GM12878 (cell line): ENCODE results near the gene ATRN. TPM values are rescaled to one million over a fixed set of nuclear protein-coding genes. Genes with fewer than 3 reads are reported as not detected.

Source experiments
- ATF2 ChIP-seq: IDR thresholded peaks from 2 replicates; pipeline ENCODE4 v1.6.1; 2012; ENCODE audit warnings: low read length, inconsistent platforms
- CHD1 ChIP-seq: IDR thresholded peaks from 2 replicates; pipeline ENCODE4 v1.6.1; 2012; ENCODE audit warnings: low read depth, low read length, improper control_type of control experiment
- FOXK2 ChIP-seq: fragments of 450-650 bp; IDR thresholded peaks from 2 replicates; pipeline ENCODE4 v1.6.1; 2017; ENCODE audit warnings: mild to moderate bottlenecking, moderate library complexity
- HDAC2 ChIP-seq: fragments of 200-600 bp; sonication (generic); IDR thresholded peaks from 2 replicates; pipeline ENCODE4 v1.6.1; 2017
- HDAC6 ChIP-seq: fragments of 200-600 bp; sonication (generic); IDR thresholded peaks from one replicate; pipeline ENCODE4 v1.8.0; 2017; ENCODE audit warnings: antibody characterized with exemption; ENCODE audit not compliant: unreplicated experiment
- IRF3 ChIP-seq: fragments of 450-650 bp; IDR thresholded peaks from 2 replicates; pipeline ENCODE4 v1.6.1; 2014; ENCODE audit warnings: mild to moderate bottlenecking
- JUND ChIP-seq: IDR thresholded peaks from 2 replicates; pipeline ENCODE4 v1.6.1; 2012; ENCODE audit warnings: low read depth, mild to moderate bottlenecking, low read length, improper control_type of control experiment, moderate library complexity
- KLF5 ChIP-seq: fragments of 450-650 bp; IDR thresholded peaks from 2 replicates; pipeline ENCODE4 v1.6.1; 2014; ENCODE audit warnings: mild to moderate bottlenecking; ENCODE audit not compliant: partially characterized antibody
- MTA3 ChIP-seq: IDR thresholded peaks from 2 replicates; pipeline ENCODE4 v1.6.1; 2012; ENCODE audit warnings: low read length, inconsistent platforms, borderline replicate concordance
- NFIC ChIP-seq: IDR thresholded peaks from 2 replicates; pipeline ENCODE4 v1.6.1; 2012; ENCODE audit warnings: low read depth, mild to moderate bottlenecking, inconsistent platforms, low read length, moderate library complexity
- NR2F1 ChIP-seq: fragments of 450-650 bp; conservative IDR thresholded peaks from 2 replicates; pipeline ENCODE4 v1.6.1; 2017; ENCODE audit warnings: mild to moderate bottlenecking
- POLR2AphosphoS5 ChIP-seq: IDR thresholded peaks from 2 replicates; pipeline ENCODE4 v1.6.1; 2011; ENCODE audit warnings: mild to moderate bottlenecking, low read length, inconsistent platforms
- RAD51 ChIP-seq: fragments of 450-650 bp; IDR thresholded peaks from 2 replicates; pipeline ENCODE4 v1.6.1; 2016; ENCODE audit warnings: moderate library complexity, mild to moderate bottlenecking, inconsistent platforms
- RFX5 ChIP-seq: IDR thresholded peaks from 2 replicates; pipeline ENCODE4 v1.6.1; 2011; ENCODE audit warnings: low read depth, low read length, improper control_type of control experiment
- RUNX3 ChIP-seq: IDR thresholded peaks from 2 replicates; pipeline ENCODE4 v1.6.1; 2012; ENCODE audit warnings: low read length, inconsistent platforms
- SPI1 ChIP-seq: IDR thresholded peaks from 2 replicates; pipeline ENCODE4 v1.6.1; 2011; ENCODE audit warnings: low read depth, mild to moderate bottlenecking, low read length, moderate library complexity, borderline replicate concordance; ENCODE audit not compliant: insufficient read depth
- TARDBP ChIP-seq: IDR thresholded peaks from 2 replicates; pipeline ENCODE4 v1.6.1; 2016; ENCODE audit warnings: borderline replicate concordance
- YBX1 ChIP-seq: fragments of 450-650 bp; IDR thresholded peaks from 2 replicates; pipeline ENCODE4 v1.6.1; 2016; ENCODE audit warnings: antibody characterized with exemption
- polyA plus RNA-seq, 11 experiments: library from polyadenylated mRNA; depleted of rRNA in 4 of 11; unstranded in 6 of 11; stranded (reverse) in 5 of 11; fragments of >200 nt; fragmentation: Nextera tagmentation in 4 of 11; fragmentation: Illumina TruSeq in 1 of 11; extraction: Ambion mirVana in 4 of 11; extraction: Trizol in 1 of 11; gene quantifications; 1 replicate in 1 of 11; 2 replicates in 10 of 11; pipeline versions ENCODE4 v1.2.1 to v1.2.3, GENCODE V29; 2011 to 2016; ENCODE audit warnings: inconsistent platforms in 2 of 11, missing spikeins in 2 of 11, low read depth in 1 of 11
- total RNA-seq, 4 experiments: library from RNA; depleted of rRNA in 3 of 4; stranded (reverse); fragments of >200 nt in 3 of 4; fragmentation: Illumina TruSeq in 1 of 4; extraction: Trizol in 1 of 4; gene quantifications; 2 replicates each; pipeline versions ENCODE4 v1.2.1 to v1.2.3, GENCODE V29; 2013 to 2021
- TF ChIP-seq, protein P1 (sequence below): fragments of 450-650 bp; IDR thresholded peaks from 2 replicates; pipeline ENCODE4 v1.6.1; 2017; ENCODE audit warnings: mild to moderate bottlenecking, moderate library complexity
- TF ChIP-seq, protein P2 (sequence below): fragments of 450-650 bp; IDR thresholded peaks from 2 replicates; pipeline ENCODE4 v1.6.1; 2016; ENCODE audit warnings: mild to moderate bottlenecking
- TF ChIP-seq, protein P3 (sequence below): fragments of 150-350 bp; IDR thresholded peaks from 2 replicates; pipeline ENCODE4 v1.6.1; 2016; ENCODE audit warnings: low read depth, low read length

ATRN gene
- total and polyA plus RNA-seq, 10 of the 15 experiments (the other 5 are each of a cell fraction or from before 2014, with no cell fraction given): 0.71 to 11.6 (median 6.9) TPM

DNA sequence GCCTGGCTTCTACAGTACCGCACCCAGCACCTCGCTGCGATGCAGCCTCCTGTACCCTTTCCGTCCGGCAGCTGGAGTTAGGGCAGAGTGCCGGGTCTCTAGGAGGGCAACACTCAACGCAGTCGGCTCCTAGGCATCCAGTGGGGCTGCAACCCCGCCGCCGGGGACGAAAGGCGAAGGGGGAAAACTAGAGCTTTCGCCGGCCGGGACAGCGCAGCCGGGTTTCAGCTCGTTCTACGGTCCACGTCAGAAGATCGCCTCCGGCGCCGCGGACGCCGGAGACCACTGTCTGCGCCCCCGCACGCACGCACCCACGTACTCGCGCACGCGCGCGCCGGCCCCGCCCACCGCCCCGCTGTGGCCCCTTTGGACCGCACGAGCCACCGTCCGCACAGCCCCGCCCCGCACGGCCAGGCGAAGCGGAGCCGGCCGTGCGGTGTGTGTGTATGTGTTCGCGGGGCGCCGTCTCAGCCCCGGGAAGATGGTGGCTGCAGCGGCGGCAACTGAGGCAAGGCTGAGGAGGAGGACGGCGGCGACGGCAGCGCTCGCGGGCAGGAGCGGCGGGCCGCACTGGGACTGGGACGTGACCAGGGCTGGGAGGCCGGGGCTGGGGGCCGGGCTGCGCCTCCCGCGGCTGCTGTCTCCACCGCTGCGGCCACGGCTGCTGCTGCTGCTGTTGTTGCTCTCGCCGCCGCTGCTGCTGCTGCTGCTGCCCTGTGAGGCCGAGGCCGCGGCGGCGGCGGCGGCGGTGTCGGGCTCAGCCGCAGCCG is at the start of gene ATRN (continued):
- TF ChIP-seq, protein P1, sequence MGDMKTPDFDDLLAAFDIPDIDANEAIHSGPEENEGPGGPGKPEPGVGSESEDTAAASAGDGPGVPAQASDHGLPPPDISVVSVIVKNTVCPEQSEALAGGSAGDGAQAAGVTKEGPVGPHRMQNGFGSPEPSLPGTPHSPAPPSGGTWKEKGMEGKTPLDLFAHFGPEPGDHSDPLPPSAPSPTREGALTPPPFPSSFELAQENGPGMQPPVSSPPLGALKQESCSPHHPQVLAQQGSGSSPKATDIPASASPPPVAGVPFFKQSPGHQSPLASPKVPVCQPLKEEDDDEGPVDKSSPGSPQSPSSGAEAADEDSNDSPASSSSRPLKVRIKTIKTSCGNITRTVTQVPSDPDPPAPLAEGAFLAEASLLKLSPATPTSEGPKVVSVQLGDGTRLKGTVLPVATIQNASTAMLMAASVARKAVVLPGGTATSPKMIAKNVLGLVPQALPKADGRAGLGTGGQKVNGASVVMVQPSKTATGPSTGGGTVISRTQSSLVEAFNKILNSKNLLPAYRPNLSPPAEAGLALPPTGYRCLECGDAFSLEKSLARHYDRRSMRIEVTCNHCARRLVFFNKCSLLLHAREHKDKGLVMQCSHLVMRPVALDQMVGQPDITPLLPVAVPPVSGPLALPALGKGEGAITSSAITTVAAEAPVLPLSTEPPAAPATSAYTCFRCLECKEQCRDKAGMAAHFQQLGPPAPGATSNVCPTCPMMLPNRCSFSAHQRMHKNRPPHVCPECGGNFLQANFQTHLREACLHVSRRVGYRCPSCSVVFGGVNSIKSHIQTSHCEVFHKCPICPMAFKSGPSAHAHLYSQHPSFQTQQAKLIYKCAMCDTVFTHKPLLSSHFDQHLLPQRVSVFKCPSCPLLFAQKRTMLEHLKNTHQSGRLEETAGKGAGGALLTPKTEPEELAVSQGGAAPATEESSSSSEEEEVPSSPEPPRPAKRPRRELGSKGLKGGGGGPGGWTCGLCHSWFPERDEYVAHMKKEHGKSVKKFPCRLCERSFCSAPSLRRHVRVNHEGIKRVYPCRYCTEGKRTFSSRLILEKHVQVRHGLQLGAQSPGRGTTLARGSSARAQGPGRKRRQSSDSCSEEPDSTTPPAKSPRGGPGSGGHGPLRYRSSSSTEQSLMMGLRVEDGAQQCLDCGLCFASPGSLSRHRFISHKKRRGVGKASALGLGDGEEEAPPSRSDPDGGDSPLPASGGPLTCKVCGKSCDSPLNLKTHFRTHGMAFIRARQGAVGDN: peak; percentile 94
- TF ChIP-seq TARDBP (peak; percentile 61; the same call in 1 of the 2 replicates), HDAC6 (no peak), JUND (0 out of 2 replicates have a peak, but pooled peaks have one; percentile 11), POLR2AphosphoS5 (peak; percentile 95), RUNX3 (peak; percentile 65), ATF2 (no peak), IRF3 (no peak), NR2F1 (peak; percentile 97), NFIC (no peak), HDAC2 (no peak), FOXK2 (no peak), RAD51 (no peak), RFX5 (0 out of 2 replicates have a peak, but pooled peaks have one; percentile 11), CHD1 (no peak), SPI1 (no peak), YBX1 (no peak), KLF5 (peak; percentile 40), MTA3 (no peak)
- TF ChIP-seq, protein P2, sequence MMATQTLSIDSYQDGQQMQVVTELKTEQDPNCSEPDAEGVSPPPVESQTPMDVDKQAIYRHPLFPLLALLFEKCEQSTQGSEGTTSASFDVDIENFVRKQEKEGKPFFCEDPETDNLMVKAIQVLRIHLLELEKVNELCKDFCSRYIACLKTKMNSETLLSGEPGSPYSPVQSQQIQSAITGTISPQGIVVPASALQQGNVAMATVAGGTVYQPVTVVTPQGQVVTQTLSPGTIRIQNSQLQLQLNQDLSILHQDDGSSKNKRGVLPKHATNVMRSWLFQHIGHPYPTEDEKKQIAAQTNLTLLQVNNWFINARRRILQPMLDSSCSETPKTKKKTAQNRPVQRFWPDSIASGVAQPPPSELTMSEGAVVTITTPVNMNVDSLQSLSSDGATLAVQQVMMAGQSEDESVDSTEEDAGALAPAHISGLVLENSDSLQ: no peak
- TF ChIP-seq, protein P3, sequence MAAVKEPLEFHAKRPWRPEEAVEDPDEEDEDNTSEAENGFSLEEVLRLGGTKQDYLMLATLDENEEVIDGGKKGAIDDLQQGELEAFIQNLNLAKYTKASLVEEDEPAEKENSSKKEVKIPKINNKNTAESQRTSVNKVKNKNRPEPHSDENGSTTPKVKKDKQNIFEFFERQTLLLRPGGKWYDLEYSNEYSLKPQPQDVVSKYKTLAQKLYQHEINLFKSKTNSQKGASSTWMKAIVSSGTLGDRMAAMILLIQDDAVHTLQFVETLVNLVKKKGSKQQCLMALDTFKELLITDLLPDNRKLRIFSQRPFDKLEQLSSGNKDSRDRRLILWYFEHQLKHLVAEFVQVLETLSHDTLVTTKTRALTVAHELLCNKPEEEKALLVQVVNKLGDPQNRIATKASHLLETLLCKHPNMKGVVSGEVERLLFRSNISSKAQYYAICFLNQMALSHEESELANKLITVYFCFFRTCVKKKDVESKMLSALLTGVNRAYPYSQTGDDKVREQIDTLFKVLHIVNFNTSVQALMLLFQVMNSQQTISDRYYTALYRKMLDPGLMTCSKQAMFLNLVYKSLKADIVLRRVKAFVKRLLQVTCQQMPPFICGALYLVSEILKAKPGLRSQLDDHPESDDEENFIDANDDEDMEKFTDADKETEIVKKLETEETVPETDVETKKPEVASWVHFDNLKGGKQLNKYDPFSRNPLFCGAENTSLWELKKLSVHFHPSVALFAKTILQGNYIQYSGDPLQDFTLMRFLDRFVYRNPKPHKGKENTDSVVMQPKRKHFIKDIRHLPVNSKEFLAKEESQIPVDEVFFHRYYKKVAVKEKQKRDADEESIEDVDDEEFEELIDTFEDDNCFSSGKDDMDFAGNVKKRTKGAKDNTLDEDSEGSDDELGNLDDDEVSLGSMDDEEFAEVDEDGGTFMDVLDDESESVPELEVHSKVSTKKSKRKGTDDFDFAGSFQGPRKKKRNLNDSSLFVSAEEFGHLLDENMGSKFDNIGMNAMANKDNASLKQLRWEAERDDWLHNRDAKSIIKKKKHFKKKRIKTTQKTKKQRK: no peak
